Measurements from ENCODE around the gene RSAD1.
A peak's percentile ranks its signal among the peaks of the same experiment; 100 is the strongest.

Gene RSAD1

DNA sequence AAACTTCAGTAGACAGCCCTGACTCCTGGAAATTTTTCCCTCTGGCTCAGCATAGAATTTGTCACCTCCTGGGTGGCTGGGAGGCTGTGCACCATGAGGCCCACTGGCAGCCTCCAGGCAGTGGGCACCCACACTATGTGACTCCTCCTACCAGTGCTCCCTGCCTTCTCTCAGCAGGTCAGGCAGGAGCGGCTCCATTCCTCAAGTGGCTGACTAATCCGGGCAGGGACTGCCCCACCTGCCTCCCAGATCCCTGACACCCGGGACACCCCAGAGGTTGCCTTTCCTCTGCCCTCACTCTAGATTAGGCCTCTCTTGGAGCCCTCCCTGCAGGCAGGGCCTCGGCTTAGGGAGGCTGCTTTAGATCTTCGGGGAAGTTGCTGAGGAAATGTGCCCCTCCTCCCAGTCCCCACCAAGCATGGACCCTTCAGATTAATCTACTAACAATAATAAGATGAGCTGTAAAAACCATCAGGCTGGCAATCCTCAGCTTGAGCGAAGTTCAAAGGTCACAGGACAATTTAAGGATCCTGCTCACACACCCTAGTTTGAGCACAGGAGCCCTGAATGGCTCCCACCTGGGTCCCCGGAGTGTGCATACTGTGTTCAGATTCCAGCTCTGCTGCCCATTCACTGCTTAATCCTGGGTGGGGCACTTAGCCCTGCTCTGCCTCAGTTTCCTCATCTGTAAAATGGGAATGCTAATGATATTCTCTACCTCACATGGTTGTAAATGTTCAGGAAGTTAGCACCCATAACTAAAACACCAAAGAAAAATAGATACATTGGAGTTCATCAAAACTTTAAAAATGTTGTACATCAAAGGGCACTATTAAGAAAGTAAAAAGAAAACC lies 19.6 kb downstream of the RSAD1 start:
- DNase-seq: no peak

DNA sequence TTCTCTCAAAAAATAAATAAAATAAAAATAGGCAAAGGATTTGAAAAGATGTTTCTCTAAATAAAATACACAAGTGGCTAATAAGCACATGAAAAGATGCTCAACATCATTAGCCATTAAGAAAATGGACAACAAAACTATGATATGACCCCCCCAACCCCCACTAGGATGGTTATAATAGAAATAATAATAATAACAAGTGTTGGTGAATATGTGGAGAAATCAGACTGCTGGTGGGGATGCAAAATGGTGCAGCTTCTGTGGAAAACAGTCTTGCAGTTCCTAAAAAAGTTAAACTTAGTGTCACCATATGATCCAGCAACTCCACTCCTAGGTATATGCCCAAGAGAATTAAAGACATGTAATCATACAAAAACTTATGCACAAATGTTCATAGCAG lies 20.6 kb downstream of the RSAD1 start:
- DNase-seq: no peak

DNA sequence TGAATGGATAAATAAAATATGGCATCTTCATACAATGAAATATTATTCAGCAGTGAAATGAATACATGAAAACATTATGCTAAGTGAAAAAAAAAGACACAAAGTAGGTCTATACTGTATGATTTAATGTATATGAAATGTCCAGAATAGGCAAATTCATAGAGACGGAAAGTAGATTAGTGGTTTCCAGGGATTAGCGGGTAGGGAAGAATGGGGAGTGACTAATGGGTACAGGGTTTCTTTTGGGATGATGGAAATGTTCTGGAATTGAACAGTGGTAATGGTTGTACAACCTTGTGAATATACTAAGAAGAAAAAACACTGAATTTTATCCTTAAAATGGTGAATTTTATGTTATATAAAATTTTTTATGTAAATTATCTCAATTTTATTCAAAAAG lies 21.1 kb downstream of the RSAD1 start:
- DNase-seq: no peak

DNA sequence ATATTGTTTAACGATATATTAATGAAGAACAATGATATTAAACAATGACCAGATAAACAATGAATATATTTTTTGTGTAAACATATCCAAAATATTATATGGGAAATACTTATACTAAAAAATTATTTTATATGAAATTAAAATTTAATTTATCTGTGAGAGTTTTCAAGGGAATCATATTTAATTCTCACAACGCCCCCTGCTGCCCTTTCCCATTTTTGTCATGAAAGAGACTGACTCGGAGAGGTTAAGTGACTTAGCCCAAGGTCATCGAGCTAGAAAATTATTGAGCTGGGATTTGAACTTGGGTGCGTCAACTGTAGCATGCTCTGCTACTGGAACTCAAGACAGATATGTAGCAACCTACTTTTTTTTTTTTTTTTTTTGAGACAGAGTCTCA lies 22.4 kb downstream of the RSAD1 start:
- DNase-seq: peak; percentile 37 to 62

DNA sequence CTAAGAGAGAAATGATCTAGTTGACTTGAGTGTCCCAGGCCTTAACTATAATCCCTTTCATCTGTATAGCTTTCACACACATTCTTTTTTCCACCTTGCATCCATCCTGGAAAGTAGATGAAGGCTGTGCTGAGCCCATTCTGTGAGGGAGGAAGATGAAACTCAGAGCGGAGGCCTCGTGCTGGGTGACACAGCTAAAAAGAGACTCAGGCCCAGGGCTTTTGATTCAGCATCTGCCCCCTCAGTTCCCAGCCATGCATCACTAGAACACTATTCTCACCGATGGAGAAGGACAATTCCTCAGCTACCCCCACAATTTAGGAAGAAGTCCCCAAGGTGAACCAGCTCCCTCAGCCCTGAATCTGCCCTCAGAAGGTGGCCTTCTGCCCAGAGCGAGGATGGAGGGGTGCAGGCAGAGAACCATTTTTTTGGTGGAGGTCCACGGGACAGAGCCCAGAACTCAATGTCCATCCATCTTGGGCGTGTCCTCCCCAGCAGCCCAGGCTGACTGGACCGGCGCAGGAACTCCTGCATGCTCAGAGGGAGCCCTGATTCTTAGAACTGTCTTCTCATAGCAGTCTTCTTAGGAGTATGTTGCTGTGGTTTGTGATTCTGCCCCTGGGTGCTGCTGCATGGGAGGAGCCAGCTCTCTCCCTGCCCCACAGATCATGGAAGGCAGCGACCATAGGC lies 23.8 kb downstream of the RSAD1 start:
- no peak for DNase-seq

DNA sequence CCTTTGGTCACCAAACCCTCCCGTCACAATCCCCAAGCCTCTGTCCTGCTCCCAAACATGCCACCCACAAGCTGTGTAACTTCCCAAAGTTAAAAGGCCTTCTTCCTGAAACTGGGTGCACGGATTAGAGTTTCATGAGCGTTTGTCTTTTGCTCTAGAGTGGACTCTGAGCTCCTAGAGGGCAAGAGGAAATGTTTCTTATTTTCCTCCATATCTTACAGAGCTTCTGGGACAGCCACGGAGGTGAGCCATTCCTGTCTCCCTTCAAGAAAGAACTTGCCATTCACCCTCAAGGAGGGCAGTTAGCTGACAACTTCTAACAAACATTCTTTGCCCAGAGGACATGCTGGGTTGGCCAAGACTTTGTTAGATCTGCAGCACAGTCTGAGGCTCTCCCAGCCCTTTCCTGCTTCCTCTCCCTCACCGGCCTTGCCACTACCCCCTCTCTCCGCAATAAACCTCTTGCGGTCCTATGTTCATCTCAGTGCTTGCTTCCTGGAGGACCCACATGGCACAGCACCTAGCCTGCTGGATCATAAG lies 27.0 kb downstream of the RSAD1 start:
- no peak for DNase-seq

DNA sequence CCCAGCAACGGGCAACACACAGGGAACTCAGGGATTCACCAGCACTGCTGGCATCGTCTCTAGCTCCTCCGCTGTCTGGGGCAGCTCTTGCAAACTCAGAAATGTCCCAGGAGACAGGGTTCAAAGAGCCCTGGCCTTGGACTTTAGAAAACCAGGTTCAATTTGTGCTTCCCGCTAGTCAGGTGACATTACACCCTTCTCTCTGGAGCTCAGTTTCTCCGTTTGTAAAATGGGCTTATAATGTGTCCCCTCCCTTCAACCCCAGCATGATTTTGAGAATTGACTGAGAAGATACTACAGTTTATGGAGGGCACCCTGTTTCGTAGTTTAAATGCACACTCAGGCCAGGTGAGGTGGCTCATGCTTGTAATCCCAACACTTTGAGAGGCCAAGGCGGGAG lies 27.6 kb downstream of the RSAD1 start:
- no peak for DNase-seq

DNA sequence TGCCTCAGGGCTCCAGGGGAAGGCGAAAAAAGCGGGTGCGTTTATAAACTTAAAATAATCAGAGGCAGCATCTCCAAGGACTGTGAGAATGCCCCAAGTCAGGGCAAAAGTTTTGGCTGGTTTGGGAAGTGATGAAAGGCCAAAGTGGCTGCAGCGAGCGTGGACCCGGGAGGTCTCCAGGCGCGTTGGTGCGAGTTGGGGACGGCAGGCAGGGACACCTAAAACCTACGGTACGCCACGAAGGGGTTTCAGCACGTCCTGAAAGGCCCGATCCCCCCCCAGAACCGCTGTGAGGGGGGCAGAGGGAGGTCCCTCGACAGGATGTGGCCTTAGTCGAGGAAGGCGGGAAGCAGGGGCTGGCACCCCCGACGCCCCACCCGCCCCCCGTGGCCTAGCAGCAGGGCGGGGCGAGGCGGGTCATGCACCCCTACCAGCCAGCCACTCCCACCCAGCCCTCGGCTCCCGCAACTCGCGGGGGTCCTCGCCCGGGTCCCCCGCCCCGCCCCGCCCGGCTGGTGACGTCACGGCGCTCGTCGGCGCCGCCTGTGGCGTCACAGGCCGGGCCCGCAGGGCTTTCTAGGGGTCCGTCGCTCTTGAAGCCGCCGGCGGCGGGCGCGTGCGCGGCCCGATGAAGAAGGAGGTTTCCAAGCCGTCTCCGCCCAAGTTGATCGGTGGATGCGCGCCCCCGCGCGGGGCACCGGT lies 29.4 kb downstream of the RSAD1 start, which contains the start of gene MYCBPAP:
Gene MYCBPAP (plus strand): TSS at position 569 of the 702 bp plus-strand sequence. CDS start 236 bp downstream, outside the sequence.
- DNase-seq: peak; percentile 44 to 47

DNA sequence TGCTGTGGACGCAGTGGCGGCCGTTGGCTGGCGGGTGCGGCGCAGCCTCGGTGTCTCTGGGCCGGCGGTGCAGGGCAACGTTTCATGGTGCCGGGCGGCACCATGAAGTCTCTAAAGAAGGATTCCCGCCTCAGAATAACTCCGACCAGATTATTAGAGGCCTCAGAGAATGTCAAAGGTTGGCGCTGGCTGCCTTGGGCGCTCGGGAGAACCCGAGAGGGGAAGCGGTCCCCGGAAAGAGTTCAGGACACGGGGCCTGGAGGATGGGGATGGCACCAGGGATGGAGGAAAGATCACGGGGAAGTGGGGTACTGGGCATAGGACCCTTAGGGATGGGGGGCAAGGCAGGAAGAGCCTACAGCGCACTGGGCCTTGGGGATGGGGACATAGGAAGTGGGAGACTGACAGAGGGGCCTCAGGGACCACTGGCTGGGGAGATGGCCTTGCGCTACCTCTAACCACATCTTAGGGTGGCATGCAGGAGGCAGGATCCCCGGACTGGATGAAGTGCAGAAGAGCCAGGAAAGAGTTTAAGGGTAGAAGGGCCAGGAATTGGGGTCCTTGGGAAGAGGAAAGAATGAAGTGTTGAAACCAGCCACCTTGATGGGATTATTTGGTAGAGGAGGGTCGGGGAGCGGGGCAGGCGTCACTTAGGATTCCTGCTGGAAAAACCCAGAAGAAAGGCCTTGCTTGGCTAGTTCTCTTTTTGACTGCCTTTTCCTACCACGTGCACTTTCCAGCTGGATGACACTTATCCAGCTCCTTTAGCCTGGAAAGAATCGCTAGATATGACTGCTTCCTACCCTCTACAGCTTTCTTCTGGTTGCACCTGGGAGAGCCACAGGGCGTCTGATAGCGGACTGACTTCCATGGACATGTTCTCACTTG lies 30.2 kb downstream of the RSAD1 start:
- no peak for DNase-seq

DNA sequence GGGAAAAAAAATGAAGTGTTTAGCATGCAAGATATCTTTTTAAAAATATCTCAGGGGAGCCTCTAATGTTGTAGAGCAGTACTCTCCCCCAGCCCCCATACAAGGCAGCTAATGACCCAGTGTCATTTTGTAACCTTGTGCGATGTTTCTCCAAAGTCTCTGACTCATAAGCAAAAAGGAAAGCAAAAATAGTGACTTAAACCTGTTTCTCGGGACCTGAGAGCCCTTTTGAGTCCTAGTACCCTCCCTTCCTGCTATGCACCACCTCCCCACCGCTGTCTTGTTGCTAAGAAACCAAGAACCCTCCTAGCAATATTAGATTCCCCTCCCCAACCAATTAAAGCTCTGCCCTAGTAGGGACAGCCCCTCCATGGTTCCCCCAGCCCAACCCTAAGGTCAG lies 32.4 kb downstream of the RSAD1 start:
- no peak for DNase-seq

DNA sequence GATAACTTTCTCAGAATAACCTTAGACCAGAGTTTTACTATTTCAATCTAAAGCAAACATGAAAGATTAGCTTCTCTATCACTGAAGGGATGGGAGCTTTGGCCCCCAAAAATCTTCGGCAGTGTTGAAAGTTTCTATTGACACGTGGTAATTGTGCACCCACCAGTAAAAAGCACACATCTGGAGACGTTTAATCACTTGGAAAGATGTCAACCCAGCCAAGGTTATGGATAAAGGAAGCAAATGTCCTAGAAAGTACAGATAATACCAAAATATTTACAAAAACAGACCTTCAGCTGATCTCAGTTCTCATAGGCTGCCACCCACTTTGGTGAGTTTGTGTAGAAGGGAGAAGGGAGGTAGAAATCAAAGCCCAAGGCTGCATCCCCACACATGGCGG lies 34.8 kb downstream of the RSAD1 start:
- DNase-seq: no peak

DNA sequence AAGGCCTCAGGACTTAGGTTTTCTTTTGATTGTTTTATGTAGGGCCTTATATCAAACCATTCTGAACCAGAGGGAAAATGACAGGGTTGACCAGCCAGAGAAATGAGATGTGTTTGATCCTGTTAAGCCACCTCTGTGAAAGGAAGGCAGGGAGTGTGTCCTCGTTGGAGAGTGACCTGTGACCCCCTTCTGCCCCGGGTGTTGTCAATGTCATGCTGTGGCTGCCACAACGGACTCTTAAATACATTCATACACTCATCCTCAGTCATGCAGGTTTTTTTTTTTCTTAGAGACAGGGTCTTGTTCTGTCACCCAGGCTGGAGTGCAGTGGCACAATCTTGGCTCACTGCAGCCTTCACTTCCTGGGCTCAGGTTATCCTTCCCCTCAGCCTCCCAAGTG lies 35.7 kb downstream of the RSAD1 start:
- DNase-seq: no peak

DNA sequence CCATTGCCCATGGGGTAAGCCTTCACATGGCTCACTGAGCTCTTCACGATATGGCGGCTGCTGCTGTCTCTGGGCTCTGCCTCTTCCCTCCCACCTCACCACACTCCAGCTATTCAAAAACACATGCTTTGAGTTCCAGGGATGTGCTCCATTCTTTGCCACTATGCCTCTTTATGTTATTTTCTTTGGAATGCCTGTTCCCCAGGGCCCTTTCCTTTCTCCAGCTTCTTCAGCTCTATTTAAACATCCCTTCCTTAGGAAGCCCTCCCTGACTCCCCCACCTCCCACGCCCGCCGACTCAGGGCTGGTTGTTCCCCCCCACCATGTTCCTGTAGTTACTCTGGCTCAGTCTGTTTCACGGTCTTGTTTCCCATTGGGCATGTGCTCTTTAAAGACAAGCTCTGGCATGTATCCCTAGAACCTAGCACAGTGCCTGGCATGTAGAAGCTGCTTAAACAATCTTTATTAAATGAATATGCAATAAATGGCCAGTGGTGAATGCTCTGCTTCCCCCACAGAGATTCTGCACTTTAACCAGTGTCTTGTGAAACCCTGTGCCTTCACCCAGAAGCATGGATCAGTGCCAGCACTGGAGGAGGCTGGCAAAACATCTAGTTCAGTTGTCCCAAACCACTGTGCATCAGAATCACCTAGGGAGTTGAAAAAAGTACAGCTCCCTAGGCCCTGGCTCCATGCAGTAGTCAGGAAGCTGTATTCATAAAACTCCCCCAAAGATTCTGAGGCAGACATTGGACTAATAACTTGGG lies 36.5 kb downstream of the RSAD1 start:
- peak in 1 of 2 experiments; percentile 17 for DNase-seq

DNA sequence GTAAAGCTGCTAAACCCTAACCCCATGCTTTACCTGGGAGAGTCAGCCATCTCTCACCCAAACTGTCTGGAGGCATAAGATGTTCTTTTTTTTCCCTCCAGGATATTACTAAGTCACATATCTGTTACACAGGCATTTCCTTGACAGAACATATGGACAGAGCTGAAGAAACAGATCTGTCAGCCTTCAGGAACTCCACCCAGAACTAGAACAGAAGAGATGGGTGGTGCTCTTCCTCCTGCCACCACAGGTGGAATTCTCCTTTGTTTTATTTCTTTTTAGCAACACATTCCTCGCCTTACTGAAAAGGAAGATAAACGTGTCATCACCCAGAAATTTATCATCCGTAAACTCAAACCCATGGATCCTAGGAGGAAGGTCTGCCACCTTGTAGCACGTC lies 38.4 kb downstream of the RSAD1 start:
- no peak for DNase-seq

DNA sequence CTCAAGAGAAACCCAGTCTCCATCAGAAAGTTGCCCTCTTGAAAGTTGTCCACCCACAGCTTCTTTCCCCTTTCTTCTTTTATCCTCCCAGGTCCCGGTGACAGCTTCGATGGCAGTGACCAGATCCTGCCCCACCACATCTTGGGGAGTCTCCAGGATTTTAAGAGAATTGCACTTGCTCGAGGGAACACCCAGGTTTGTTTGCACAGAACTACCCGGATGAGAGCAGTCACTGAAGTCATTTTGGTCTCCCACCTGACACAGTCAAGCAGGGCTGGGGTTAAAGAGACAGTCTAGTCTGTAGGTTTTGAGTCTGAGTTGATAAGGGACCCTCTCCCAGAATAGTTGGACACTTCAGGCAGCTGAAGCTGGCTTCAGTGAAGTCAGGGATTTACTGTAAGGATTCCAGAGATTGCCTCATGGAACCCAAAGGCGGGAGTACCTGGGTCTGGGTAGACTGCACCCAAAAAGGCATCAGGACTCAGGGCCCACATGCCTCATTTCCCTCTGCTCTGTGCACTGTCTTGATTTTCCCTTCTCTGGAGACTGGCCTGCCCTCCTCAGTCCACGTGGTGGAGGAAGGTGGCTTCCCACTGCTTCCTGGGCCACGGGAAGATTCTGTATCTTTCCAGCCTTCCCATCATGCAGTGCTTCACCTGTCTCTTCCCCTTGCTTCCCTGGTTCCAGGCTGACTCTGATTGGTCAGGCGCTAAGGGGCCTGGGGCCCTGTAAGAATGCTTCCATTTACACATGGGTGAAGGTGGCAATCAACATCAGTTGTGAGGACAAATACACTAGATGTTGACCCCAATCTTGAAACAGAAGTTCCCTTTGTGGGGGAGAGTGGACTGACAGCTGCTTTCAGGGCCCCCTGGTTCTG lies 39.1 kb downstream of the RSAD1 start:
- no peak for DNase-seq

DNA sequence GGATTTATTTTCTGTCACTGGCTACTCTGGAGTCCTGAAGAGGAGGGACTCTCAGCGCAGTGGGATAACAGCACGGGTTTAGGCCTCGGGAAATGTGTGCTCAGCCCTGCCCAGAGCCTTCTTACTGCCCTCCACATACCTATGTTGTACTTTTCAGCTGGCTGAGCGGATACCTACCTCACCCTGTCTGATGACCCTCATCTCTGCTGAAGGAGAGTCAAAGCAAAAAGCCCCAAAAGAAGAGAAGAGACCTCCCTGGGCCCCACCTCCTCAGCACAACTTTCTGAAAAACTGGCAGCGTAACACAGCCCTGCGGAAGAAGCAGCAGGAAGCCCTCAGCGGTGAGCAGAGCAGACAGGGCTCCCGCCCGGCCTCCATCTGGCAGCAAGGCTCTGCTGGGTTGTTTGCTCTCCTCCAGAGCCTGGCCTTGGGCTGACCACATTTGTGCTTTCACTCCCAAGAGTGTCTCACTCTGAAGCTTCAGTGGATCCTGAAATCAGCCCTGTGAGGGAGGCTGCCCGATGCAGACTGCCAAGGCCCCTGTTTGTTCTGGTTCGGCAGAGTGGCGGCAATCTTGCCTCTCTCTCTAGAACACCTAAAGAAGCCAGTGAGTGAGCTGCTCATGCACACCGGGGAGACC lies 39.8 kb downstream of the RSAD1 start:
- DNase-seq: no peak

DNA sequence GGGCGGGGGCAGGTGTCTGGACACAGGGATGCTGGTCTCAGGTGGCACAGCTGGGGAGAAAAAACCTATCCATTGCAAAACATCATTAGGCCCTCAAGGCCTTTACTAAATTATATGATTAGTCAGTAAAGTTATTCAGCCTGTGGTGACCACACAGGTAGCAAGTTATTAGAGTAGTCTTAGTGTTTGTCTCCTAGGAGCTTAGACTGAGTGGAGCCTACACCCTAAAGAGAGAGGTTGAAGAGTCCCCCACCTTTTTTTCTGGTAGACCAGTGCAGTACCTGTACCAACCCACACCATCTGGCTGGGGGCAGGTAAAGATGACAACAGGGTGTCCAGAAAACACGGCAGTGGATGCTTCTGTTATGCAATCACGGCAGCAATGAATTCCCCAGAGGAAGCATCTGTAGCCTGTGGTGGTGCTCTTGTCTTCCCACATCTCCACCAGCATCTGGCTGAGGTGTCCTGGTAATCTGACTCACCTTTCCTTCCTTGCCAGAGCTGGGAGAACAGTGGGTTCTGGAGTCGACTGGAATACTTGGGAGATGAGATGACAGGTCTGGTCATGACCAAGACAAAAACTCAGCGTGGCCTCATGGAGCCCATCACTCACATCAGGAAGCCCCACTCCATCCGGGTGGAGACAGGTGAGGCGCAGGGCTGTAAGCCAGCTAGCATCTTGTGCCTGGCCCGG lies 40.6 kb downstream of the RSAD1 start:
- DNase-seq: no peak

DNA sequence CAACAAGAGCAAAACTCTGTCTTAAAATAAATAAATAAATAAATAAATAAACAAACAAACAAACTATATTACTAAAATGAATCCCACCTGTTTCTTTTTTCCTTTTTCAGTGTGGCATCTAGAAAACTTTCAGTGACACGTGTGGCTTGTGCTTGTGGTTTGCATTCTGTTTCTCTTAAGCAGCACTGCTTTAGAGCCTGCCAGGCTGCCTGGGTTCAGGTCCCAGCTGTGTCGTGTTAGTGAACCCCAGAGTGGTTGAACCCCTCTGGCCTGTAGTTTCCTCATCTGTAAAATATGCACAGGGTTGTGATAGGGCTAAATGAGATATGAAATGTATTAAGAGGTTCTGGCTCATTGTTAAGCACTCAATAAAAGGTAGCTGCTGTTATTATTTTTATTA lies 41.8 kb downstream of the RSAD1 start:
- DNase-seq: no peak

DNA sequence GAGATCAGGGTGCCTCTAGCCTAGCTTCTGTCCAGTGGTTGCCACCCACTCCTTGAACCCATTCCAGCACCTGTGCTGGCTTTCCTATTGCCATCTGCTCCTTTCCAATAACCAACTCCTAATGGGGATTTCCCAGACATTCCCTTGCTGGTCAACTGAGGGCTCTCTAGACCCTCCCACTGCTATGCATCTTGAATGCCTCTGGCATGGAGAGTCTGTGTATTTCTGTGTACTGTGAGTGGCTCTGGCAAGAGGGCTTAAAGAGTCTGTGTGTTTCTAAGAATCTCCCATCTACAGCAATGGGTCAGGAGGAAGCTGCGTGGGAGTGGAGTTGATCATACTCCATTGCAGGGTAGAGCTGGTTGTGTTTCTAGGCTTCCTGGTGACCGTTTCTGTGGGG lies 42.9 kb downstream of the RSAD1 start:
- no peak for DNase-seq
